OCI-M1 (cell line): ENCODE results near the gene NPHS1.

Experiments used
- DNase-seq: peaks from one replicate; lab custom pipeline; 2025; lab: John Stamatoyannopoulos, UW

NPHS1 gene

GRCh38 chr19:35788205-35788960 is 63.9 kb downstream of the NPHS1 start:
- DNase-seq: no peak

- DNase-seq: no peak
Measured at GRCh38 chr19:35787227-35787799, 65.0 kb downstream of the NPHS1 start.

DNA sequence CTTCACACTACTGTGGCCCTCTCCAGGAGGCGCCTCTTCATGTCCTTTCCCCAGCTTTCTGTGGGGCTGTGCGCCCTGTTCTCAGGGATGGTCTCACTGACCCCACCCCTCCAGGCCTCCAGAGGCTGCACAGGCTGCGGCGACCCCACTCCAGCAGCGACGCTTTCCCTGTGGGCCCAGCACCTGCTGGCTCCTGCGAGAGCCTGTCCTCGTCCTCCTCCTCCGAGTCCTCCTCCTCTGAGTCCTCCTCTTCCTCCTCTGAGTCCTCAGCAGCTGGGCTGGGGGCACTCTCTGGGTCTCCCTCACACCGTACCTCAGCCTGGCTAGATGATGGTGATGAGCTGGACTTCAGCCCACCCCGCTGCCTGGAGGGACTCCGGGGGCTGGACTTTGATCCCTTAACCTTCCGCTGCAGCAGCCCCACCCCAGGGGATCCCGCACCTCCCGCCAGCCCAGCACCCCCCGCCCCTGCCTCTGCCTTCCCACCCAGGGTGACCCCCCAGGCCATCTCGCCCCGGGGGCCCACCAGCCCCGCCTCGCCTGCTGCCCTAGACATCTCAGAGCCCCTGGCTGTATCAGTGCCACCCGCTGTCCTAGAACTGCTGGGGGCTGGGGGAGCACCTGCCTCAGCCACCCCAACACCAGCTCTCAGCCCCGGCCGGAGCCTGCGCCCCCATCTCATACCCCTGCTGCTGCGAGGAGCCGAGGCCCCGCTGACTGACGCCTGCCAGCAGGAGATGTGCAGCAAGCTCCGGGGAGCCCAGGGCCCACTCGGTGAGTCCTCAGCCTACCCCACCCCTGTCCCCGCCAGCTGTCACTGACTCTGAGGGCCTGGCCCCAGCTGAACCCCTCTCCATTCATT is 65.8 kb downstream of the NPHS1 start:
- DNase-seq: no peak

- DNase-seq: no peak
Measured at GRCh38 chr19:35785339-35785627, 67.0 kb downstream of the NPHS1 start.

DNA sequence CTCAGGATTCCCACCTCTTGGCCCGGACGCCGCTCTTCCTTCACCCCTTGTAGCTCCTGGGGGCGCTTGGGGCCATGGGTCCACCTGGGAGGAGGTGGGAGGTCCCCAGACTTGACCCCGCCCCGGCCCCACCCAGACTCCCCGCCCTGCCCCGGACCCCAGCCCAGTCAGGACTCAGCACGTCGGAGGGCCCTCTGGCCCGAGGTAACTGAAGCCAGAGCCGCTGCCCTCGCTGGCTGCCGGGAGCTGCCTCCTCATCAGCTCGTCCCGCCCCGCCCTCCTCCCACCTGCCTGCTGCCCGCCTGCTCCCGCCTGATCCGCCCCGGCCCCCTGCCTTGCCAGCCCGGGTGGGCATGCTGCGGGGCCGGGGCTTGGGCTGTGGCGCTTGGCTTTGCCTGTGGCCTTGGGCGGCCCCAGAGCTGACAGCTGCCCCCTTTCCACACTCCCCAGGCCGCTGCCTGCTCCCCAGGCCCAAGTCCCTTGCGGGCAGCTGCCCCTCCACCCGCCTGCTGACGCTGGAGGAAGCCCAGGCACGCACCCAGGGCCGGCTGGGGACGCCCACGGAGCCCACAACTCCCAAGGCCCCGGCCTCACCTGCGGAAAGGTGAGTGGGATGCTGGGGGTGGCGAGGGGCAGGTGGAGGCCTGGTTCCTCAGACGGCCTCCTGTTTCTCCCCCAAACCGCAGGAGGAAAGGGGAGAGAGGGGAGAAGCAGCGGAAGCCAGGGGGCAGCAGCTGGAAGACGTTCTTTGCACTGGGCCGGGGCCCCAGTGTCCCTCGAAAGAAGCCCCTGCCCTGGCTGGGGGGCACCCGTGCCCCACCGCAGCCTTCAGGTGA is 67.6 kb downstream of the NPHS1 start:
- no peak for DNase-seq

GRCh38 chr19:35783469-35784434 is 68.6 kb downstream of the NPHS1 start:
- DNase-seq: no peak

GRCh38 chr19:35782589-35782988 is 69.7 kb downstream of the NPHS1 start:
- no peak for DNase-seq

DNA sequence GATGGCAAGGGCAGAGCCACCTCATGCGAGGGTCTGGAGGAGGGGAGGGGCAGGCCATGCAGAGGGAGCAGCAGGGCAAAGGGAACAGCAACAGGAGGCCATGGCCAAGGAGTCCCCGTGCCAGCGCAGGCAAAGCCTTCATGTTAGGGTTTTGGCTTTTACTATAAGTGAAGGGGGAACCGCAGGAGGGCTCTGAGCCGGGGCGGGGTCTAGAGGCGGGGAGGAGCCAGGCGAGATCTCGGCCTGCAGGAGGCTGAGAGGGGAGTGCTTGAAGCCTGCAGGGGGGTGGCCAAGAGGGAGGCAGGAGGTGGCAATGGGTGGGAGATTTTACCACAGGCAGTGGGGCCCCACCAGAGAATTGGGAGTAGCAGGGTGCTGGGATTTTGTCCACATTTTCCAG is 70.7 kb downstream of the NPHS1 start:
- DNase-seq: no peak

DNA sequence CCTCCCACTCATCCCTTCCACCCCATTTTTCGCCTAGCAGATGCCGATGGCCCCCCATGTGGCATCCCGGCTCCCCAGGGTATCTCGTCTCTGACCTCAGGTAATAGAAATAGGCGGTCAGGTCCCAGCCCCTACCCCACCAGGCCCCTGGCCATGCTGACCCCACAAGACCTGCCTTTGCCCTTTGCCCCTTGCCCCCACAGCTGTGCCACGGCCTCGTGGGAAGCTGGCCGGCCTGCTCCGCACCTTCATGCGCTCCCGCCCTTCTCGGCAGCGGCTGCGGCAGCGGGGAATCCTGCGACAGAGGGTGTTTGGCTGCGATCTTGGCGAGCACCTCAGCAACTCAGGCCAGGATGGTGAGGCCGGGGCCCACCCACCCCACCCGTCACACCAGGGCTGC is 71.6 kb downstream of the NPHS1 start:
- DNase-seq: no peak

DNA sequence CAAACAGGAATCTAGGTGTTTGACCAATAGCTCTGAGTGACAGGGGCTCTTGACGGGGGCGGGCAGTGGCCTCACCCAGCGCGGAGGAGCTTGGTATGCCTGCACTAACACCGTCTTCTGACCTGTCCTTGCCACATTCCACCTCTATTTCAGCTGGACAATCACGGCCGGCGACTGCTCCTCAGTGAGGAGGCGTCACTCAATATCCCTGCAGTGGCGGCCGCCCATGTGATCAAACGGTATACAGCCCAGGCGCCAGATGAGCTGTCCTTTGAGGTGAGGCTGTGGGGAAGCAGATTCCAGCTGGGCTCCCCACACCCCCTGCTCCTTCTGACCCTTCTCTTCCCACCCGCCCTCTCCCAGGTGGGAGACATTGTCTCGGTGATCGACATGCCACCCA is 72.2 kb downstream of the NPHS1 start:
- DNase-seq: no peak

DNA sequence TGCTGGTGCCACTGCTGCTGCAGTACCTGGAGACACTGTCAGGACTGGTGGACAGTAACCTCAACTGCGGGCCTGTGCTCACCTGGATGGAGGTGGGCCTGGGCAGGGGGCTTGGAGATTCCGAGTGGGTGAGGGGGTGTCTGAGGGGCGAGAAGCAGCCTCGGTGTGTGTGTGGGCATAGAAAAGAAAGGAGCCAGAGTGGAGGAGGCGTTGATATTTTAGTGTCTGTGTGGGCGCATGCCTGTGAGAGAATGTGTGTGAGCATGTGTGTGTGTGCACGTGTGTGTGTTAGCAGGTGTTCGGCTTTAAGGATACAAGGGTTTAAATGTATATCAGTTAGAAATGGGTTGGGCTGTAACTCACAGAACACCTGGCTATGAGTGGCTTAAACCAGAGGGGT is 73.3 kb downstream of the NPHS1 start:
- no peak for DNase-seq

GRCh38 chr19:35777961-35778360 is 74.3 kb downstream of the NPHS1 start:
- no peak for DNase-seq

DNA sequence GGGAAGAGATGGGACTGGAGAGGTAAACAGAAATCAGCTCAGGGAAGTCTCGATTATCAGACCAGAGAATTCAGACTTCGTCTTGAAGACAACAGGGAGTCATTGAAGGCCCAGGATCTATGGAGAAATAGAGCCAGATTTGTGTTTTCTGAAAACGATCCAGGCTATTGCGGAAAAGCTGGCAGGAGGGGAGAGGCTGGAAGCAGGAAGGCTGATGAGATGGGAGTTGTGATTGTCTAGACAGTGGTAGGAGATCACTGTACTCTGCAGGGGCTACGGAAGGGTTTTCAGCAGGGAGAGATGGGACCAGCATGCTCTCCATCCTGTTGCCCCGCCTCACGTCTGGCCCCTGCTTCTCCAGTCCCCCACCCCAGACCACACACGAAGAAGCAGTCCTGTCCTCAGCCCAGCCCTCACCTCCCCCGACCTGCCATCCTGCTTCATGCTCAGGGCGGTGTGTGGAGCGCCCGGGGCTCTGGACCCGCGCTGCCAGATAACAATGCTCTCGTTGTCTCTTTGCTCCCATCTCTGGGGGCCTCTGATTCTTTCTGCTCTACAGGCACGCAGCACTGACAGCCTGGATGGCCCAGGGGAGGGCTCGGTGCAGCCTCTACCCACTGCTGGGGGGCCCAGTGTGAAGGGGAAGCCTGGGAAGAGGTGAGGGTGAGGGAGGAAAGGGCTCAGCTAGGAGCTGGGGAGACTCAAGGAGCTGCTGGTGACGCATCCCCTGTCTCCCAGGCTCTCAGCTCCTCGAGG is 75.0 kb downstream of the NPHS1 start:
- no peak for DNase-seq

DNA sequence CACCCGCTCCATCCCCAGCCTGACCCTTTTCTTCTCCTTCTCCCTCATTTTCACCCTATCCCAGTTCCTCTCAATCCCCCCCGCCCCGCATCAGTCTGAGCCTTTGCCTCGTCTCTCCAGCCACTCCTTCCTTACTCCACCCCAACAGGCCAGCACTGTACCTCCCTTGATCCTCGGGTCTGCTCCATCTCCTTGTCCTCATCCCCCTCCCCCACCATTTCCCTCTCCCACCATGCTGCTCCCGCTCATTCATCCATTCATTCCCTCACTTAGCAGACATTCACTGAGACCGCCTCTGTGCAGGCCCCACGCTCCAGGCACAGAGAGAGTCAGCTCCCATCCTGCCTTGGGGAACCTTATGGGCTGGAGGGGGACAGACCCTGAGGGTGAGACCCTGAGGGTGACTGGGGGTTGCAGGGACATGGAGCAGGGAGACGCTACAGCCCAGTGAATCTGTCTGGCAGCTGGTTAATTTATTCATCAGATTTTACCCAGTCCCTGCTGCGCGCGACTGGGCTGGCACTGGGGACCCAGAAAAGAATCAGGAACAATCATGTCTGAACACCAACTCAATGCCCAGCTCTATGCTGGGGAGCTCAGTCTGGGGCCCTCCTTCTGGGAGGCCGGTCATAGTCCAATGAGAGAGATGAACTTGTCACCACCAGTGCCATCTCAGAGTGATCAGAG is 76.1 kb downstream of the NPHS1 start:
- no peak for DNase-seq
